ENCODE results near the gene PAQR4. TPM values are rescaled to one million over a fixed set of nuclear protein-coding genes. Genes with fewer than 3 reads are reported as not detected.

Gene PAQR4
- total and polyA plus RNA-seq, 2 of the 13 experiments (the other 11 are each of a cell fraction or from before 2014, with no cell fraction given): 15.9 to 24.8 TPM

DNA sequence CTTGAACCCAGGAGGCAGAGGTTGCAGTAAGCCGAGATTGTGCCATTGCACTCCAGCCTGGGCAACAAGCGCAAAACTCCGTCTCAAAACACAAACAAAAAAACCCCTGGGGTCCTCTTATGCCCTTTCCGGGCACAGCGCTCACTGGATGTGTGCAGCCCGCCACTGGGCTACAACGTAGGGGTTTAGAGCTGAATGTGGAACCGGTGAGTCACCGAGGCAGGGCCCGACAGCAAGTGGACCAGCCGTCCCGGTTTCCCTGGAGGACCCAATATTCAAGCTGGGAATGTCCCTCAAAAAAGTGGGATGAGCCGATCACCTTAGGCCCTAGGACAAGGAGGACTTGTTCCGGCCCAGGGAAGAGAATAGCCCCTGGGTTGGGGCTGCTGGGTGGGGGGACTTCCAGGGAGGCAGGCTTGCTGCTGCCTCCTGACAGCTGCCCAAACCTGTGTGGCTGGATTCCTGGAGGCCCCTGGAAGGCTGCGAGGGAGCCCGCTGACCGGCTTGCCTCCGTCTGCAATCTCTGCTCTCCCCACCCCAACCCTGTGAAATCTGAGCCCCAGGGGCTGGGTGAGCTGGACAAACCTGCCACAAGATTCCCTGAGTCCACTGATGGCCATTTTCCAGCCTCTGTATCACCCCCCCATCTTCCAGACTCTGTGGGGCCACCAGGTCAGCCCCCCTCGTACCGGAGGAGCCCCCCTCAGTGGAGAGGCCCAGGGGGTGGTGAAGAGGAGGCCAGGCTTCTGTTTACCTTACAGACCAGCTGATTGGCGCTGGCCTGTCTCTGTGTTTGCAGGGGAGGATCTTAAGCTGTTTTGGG is 40.6 kb downstream of the PAQR4 start (continued):
- TF ChIP-seq, protein P1, sequence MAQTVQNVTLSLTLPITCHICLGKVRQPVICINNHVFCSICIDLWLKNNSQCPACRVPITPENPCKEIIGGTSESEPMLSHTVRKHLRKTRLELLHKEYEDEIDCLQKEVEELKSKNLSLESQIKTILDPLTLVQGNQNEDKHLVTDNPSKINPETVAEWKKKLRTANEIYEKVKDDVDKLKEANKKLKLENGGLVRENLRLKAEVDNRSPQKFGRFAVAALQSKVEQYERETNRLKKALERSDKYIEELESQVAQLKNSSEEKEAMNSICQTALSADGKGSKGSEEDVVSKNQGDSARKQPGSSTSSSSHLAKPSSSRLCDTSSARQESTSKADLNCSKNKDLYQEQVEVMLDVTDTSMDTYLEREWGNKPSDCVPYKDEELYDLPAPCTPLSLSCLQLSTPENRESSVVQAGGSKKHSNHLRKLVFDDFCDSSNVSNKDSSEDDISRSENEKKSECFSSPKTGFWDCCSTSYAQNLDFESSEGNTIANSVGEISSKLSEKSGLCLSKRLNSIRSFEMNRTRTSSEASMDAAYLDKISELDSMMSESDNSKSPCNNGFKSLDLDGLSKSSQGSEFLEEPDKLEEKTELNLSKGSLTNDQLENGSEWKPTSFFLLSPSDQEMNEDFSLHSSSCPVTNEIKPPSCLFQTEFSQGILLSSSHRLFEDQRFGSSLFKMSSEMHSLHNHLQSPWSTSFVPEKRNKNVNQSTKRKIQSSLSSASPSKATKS (CRISPR knock-in tag; IDR thresholded peaks at IDR 0.05): no peak
- TF ChIP-seq FOXA1 (IDR thresholded peaks at IDR 0.05): no peak
- TF ChIP-seq FOXA1 (CRISPR knock-in tag; IDR thresholded peaks at IDR 0.05): peak; percentile 50
- TF ChIP-seq ZFYVE20 (CRISPR knock-in tag; IDR thresholded peaks at IDR 0.05; ENCODE audit: borderline replicate concordance, low read depth): no peak
- no peak for TF ChIP-seq SMARCC2 (IDR thresholded peaks at IDR 0.05)
- TF ChIP-seq BORCS8-MEF2B (CRISPR knock-in tag; IDR thresholded peaks at IDR 0.05): no peak
- no peak for TF ChIP-seq MLLT10 (CRISPR knock-in tag; IDR thresholded peaks at IDR 0.05)
- no peak for TF ChIP-seq MEIS2 (CRISPR knock-in tag; IDR thresholded peaks at IDR 0.05)
- TF ChIP-seq, protein P2, sequence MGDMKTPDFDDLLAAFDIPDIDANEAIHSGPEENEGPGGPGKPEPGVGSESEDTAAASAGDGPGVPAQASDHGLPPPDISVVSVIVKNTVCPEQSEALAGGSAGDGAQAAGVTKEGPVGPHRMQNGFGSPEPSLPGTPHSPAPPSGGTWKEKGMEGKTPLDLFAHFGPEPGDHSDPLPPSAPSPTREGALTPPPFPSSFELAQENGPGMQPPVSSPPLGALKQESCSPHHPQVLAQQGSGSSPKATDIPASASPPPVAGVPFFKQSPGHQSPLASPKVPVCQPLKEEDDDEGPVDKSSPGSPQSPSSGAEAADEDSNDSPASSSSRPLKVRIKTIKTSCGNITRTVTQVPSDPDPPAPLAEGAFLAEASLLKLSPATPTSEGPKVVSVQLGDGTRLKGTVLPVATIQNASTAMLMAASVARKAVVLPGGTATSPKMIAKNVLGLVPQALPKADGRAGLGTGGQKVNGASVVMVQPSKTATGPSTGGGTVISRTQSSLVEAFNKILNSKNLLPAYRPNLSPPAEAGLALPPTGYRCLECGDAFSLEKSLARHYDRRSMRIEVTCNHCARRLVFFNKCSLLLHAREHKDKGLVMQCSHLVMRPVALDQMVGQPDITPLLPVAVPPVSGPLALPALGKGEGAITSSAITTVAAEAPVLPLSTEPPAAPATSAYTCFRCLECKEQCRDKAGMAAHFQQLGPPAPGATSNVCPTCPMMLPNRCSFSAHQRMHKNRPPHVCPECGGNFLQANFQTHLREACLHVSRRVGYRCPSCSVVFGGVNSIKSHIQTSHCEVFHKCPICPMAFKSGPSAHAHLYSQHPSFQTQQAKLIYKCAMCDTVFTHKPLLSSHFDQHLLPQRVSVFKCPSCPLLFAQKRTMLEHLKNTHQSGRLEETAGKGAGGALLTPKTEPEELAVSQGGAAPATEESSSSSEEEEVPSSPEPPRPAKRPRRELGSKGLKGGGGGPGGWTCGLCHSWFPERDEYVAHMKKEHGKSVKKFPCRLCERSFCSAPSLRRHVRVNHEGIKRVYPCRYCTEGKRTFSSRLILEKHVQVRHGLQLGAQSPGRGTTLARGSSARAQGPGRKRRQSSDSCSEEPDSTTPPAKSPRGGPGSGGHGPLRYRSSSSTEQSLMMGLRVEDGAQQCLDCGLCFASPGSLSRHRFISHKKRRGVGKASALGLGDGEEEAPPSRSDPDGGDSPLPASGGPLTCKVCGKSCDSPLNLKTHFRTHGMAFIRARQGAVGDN (CRISPR knock-in tag; IDR thresholded peaks at IDR 0.05): peak; percentile 68
- TF ChIP-seq, protein P3, sequence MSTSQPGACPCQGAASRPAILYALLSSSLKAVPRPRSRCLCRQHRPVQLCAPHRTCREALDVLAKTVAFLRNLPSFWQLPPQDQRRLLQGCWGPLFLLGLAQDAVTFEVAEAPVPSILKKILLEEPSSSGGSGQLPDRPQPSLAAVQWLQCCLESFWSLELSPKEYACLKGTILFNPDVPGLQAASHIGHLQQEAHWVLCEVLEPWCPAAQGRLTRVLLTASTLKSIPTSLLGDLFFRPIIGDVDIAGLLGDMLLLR (CRISPR knock-in tag; IDR thresholded peaks at IDR 0.05): no peak
- no peak for TF ChIP-seq AHR (CRISPR knock-in tag; IDR thresholded peaks at IDR 0.05)
- TF ChIP-seq, protein P4, sequence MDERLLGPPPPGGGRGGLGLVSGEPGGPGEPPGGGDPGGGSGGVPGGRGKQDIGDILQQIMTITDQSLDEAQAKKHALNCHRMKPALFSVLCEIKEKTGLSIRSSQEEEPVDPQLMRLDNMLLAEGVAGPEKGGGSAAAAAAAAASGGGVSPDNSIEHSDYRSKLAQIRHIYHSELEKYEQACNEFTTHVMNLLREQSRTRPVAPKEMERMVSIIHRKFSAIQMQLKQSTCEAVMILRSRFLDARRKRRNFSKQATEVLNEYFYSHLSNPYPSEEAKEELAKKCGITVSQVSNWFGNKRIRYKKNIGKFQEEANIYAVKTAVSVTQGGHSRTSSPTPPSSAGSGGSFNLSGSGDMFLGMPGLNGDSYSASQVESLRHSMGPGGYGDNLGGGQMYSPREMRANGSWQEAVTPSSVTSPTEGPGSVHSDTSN (CRISPR knock-in tag; IDR thresholded peaks at IDR 0.05): no peak
- no peak for TF ChIP-seq HMG20A (CRISPR knock-in tag; IDR thresholded peaks at IDR 0.05; ENCODE audit: borderline replicate concordance)
- no peak for TF ChIP-seq NFYB (CRISPR knock-in tag; IDR thresholded peaks at IDR 0.05)
- no peak for TF ChIP-seq ONECUT2 (CRISPR knock-in tag; IDR thresholded peaks at IDR 0.05)
- TF ChIP-seq, protein P5, sequence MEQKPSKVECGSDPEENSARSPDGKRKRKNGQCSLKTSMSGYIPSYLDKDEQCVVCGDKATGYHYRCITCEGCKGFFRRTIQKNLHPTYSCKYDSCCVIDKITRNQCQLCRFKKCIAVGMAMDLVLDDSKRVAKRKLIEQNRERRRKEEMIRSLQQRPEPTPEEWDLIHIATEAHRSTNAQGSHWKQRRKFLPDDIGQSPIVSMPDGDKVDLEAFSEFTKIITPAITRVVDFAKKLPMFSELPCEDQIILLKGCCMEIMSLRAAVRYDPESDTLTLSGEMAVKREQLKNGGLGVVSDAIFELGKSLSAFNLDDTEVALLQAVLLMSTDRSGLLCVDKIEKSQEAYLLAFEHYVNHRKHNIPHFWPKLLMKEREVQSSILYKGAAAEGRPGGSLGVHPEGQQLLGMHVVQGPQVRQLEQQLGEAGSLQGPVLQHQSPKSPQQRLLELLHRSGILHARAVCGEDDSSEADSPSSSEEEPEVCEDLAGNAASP (CRISPR knock-in tag; IDR thresholded peaks at IDR 0.05; ENCODE audit: borderline replicate concordance): no peak
- TF ChIP-seq NFE2L2 (IDR thresholded peaks at IDR 0.05; ENCODE audit: low read length): no peak
- TF ChIP-seq, protein P6, sequence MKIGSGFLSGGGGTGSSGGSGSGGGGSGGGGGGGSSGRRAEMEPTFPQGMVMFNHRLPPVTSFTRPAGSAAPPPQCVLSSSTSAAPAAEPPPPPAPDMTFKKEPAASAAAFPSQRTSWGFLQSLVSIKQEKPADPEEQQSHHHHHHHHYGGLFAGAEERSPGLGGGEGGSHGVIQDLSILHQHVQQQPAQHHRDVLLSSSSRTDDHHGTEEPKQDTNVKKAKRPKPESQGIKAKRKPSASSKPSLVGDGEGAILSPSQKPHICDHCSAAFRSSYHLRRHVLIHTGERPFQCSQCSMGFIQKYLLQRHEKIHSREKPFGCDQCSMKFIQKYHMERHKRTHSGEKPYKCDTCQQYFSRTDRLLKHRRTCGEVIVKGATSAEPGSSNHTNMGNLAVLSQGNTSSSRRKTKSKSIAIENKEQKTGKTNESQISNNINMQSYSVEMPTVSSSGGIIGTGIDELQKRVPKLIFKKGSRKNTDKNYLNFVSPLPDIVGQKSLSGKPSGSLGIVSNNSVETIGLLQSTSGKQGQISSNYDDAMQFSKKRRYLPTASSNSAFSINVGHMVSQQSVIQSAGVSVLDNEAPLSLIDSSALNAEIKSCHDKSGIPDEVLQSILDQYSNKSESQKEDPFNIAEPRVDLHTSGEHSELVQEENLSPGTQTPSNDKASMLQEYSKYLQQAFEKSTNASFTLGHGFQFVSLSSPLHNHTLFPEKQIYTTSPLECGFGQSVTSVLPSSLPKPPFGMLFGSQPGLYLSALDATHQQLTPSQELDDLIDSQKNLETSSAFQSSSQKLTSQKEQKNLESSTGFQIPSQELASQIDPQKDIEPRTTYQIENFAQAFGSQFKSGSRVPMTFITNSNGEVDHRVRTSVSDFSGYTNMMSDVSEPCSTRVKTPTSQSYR (CRISPR knock-in tag; IDR thresholded peaks at IDR 0.05; ENCODE audit: borderline replicate concordance): no peak
